HuH-7.5 (cell line): ENCODE results near the gene GMPPB.
"Not testable (repeated sequence)": the region's sequence is repeated elsewhere in the genome, so short reads cannot be mapped to it uniquely, and the experiment has no call there.

Experiments used
- DNase-seq: peaks from one replicate; pipeline ENCODE4 v3.0.0; 2011; ENCODE audit warnings: low spot score

GMPPB gene

DNA sequence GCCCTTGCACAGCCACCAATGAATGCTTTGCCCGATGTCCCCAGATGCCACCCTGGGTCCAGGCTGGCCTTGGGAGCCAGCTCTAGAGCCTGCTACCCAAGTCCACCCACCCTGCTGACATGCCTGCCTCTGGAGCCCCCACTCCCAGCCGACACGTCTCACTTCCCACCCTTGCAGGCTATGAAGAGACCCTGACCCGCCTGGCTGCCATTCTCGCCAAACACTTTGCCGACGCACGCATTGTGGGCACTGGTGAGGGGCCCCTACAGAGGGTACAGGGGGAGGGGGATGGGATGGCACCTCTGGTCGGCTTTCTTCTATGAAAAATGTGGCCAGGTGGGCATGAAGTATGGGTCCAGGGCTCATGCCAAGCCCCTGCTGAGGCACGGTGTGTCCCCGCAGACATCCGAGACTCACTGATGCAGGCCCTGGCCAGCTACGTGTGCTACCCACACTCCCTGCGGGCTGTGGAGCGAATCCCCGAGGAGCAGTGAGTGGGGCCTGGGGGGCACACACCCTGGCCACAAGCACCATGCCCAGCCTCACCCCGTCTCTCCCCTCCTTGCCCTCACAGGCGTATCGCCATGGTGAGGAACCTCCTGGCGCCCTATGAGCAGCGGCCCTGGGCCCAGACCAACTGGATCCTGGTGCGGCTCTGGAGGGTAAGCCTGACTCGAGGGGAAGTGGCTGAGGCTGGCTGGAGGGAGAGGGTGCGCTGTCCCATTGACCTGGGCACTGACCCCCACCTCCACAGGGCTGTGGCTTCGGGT, 10.2 kb downstream of the GMPPB start:
- DNase-seq = no peak

DNA sequence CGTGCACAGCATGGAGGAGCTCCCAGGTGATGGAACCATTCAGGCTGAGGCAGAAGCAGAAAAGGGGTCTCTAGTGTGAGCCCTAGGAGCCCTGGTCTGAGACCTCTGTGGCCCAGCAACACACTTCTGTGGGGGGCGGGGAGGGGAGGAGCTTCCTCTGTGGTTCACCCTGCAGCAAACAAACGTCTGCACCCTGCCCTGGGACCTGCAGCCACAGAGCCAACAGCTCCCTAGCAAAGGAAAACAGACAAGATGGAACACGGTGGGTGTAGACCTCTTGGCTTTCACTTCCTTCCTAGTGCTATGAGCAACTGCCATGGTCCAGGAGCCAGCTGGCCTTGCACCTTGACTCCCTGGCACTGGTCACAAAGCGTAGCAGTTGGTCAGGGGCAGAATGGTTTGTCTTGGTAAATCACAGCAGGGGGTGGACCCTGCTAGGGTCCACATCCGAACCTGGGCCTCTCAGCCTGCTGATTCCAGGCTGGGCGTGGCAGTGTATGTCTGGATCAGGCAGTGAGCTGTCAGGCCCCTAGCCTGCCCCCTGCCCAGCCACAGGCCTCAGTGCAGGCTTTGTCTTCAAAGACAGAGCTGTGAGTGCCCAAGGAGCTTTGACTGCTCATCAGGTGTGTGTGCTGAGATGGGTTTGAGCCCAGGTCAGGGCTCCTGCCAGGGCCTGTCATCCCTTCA, 11.0 kb downstream of the GMPPB start:
- no peak for DNase-seq

DNA sequence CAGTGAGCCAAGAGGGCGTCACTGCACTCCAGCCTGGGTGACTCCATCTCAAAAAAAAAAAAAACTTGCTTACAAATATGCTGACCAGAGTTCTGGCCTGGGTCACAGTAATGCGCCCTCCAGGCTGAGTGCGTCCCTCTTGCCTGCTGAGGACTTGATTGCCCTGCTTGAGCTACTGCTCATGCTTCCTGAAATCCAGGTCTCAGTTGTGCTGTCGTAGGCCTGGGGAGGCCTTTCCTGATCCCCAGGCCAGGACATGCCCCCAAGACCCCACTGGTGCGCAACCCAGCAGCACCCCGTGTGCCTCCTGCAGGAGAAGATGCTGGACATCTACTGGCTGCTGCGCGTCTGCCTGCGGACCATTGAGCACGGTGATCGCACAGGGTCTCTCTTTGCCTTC, 11.6 kb downstream of the GMPPB start:
- no peak for DNase-seq

DNA sequence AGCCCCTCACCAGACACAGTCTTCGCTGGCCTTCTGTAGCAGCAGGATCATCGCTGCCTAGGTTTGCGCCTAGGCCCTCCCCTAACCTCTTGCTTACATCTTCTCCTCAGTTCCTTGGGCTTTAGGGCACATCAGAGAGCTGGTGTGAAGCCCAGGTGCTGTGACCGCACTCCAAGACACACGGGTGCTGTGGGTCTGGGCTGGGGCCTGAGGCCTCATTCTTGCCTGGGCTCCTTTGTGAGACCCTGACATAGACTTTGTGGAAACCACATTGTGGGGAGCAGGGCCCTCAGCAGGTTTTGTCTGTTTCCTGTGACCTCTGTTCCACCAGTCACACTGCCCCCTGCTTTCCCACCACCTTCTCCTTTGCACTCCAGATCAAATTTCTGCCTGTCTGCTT, 12.3 kb downstream of the GMPPB start:
- no peak for DNase-seq

DNA sequence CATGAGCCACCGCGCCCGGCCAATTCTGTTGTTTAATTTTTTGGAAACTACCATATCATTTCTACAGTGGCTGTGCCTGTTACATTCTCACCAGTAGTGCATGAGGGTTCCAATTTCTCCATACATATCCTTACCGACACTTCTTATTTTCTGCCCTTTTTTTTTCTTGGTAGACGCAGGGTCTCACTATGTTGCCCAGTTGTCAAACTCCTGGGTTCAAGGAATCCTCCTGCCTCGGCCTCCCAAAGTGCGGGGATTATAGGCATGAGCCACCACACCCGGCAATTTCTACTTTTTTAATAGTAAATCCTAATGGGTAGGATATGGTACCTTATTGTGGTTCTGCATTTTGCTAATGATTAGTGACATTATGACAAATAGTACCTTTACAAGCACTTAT, 13.9 kb downstream of the GMPPB start:
- no peak for DNase-seq

DNA sequence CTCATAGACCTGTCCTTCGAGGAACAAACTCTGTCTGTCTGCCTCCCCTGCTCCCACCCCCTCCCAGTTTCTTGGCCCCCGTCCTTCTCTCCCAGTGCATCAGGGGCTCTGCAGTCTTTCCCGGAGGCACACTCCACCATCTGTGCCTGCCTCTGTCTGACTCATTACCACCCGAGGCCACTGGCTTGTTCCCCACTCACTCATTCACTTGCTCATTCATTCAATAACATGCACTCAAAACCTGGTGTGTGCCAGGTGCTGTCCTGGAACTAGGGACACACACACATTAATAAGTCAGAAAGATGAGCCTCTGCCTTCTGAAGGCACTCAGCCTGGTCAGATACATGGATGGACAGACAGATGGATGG, 16.7 kb downstream of the GMPPB start:
- no peak for DNase-seq

DNA sequence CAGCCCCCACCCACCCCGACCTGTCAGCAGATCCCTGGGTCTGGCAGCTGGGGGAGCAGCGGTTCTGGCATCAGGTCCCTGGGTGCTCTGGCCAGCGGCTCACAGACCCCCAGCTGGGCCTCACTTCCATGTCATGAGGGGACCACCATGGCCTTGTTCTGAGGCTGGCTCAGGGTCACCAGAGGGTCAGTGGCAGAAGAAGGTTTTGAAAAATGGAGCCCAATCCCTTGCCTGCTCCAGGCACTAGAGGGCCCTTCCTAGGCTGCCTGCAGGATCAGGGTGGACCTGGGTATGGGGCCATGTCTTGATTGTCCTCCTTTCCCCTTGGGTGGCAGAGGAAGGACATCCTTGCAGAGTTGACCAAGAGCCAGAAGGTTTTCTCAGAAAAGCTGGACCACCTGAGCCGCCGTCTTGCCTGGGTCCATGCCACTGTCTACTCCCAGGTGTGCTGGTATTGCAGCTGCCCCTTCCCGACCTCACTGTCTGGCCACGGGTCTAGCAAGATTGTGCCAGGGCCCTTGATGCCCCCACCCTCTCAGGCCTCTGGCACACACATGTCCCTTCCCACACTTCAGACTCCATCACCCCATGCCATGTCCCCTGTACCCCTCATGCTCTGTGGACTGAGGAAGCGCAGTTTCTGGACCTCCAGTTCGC, 17.2 kb downstream of the GMPPB start:
- DNase-seq = no peak

DNA sequence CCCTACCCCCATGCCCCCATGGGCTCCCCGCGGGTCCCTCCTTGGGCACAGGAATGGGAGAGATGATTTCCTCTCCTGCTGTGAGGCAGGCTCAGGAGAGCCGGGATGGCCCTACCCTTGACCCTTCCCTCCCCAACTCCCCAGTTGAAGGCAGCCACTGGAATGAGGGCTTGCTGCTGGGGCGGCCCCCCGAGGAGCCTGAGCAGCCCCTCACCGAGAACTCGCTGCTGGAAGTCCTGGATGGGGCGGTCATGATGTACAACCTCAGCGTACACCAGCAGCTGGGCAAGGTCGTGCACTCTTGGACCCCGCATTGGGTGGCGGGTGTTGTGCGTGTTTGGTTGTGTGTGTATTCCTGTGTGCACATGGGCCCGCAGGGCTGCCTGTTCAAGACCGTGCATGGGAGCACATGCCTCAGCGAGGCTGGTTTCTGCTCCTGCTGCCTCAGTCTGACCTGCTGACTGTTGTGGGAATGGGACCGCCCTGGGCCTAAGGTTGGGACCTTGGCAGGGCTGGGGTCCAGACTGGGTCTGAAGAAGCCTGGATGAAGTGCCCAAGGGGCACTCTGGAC, 18.3 kb downstream of the GMPPB start:
- DNase-seq = no peak

DNA sequence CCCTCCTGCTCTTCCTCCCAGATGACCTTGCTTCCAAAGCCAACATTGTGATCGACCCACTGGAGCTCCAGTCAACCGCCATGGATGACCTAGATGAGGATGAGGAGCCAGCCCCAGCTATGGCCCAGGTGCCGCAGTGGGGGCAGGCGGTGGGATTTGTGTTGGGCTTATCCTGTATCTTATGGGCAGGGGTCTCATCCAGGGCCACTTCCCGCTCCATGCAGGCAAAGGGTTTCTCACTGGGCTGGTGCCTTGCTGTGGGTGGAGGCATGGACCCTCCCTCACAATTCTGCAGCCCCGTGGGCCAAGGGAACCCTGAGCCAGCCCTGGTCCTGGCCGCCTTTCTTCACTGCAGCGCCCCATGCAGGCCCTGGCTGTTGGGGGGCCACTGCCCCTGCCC, 19.1 kb downstream of the GMPPB start:
- DNase-seq = no peak

DNA sequence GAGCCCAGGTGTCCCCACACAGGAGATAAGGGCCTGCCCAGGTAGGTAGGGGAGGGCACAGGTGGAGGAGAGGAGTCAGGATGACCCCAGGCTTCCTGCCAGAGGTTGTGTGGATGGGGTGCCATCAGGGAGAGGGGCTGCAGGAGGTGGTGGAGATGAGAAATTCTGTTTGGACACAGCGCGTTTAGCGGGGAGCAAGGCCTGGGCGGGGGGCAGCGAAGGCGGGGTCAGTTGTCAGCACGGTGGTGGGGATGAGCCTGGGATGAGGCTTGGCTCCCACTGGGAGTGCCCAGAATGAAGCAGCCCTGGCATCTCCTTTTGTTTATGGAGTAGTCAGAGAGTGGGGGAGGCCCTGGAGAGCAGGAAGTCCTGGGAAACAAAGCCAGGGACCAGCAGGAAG, 19.8 kb downstream of the GMPPB start:
- no peak for DNase-seq

DNA sequence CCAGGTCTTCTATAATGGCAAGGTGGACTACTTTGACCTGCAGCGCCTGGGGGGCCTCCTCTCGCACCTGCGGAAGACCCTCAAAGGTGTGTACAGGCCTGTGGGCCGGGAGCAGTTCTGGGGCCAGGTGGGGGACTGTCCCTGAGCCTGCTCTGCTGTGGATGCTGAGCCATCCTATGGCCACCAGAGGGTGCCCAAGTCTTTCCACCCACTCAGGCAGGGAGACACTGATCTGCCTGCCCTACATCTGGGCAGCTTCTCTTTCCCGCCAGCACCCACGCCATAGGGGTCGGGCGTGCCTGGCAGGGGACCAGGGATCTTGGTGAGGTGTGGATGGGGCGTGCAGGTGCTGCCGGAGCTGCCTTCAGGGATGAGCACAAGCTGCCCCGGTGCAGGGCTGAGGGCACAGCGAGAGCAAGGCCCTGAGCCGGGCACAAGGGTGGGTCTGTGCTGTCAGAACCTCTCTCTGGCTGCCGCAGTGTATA, 20.3 kb downstream of the GMPPB start:
- peak; percentile 88 for DNase-seq

DNA sequence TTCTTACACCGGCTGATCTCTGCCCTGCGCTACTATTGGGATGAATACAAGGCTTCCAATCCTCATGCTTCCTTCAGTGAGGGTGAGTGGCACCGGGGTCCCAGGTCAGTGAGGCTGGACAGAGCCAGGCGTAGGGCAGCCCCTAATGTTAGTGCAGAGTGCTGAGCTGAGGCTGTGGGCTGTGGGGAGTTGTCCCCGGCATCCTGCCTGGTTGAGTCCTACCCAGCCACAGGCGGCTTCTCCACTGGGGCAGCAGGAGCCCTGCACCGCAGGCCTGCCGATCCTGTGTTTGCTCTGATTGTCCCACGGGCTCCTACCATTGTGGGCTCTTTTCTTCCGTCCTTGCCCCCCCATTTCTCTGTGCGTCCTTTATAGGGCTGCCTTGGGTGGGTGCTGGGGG, 21.1 kb downstream of the GMPPB start:
- no peak for DNase-seq

DNA sequence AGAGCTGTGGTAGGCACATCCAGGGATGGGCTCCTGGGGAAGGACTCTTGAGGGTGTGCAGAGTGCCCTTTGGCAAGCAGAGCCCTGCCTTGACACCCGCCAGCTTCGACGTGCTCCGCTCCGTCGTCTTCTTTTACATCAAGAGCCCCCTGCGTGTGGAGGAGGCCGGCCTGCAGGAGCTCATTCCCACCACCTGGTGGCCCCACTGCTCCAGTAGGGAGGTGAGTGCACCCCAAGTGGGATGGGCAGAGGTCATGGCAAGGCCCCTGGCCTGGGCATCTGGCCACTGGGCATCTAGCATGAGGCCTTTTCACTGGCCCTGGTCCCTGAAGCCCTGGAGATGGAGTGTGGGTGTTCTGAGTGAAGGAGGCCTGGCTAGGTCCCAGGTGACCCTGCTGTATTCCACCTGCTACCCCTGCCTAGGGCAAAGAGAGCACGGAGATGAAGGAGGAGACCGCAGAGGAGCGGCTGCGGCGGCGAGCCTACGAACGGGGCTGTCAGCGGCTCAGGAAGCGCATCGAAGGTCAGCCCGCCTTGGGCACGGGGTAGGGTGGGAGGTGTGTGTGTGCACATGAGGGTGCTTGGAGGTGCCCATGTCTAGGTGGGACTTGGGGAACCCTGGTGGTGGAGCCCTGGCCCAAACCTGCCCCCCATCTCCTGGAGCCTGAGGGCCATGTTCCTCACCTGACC, 22.2 kb downstream of the GMPPB start:
- DNase-seq = no peak

DNA sequence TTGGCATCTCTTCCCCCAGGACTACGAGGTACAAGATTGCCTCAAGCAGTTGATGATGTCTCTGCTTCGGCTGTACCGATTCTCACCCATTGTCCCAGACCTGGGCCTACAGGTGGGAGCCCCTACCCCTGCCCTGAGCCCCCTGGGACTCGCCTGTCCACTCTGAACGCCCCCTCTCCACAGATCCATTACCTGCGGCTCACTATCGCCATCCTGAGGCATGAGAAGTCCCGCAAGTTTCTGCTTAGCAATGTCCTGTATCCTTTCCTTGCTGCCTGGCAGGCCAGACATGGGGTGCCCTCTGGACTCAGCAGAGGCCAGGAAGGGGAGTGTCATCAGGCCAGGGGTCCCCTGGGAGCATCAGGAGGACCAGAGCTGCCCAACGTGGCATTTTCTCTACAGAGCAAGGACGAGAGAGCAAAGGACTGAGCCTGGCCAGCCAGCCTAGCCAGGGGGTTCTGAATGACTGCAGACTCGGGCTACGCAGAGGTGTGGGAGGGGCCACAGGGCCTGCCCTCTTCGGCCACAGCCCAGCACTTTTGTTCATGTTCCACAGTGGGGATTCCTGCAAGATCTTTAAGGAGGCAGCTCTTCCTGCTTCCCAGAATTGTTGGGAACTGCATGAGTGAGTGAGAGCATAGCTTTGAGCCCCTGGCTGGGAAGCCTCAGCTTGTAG, 23.2 kb downstream of the GMPPB start:
- no peak for DNase-seq

DNA sequence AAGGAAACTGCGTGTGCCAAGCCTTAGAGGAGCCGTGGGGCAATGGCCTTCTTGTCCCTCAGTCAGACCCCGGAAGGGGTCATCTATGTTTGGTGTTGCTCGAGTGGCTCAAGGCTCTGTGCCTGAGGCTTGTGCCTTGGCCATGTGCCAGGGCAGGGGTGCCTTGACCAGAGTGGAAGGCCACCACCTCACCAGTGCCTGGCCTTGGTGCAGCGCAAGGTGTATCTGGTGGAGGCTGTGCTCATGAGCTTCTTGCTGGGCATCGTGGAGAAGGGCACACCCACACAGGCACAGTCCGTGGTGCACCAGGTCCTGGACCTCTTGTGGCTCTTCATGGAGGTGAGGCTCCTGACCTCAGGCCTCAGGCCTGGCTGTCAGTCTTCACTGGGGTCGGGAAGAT, 23.7 kb downstream of the GMPPB start:
- no peak for DNase-seq

DNA sequence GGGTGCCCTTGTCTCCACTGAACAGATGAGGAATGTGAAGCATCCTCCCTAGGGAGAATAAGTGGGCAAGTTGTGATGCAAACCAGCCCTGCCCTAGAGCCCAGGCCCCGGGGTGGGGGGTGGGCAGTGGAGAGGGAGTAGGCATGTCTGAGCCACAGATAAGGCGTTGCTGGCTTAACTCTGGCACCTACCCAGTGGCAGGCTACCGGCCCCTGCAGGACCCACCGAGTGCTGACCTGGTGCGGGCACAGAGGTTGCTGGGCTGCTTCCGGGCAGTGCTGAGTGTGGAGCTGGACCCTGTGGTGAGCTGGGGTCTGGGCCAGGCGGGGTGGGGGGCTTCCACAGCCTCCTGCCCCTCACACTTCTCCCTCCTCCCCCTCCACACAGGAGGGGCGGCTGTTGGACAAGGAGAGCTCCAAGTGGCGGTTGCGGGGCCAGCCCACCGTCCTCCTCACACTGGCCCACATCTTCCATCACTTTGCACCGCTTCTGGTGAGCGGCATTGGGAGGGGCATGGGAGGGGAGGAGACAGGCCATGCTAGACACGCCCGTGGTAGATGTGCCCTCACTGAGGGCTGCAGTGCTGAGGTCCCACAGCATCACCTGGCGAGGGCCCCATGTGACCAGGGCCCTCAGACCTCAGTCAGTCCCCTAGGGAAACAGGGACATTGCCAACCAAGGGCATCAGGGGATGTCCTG, 24.3 kb downstream of the GMPPB start:
- DNase-seq = no peak

DNA sequence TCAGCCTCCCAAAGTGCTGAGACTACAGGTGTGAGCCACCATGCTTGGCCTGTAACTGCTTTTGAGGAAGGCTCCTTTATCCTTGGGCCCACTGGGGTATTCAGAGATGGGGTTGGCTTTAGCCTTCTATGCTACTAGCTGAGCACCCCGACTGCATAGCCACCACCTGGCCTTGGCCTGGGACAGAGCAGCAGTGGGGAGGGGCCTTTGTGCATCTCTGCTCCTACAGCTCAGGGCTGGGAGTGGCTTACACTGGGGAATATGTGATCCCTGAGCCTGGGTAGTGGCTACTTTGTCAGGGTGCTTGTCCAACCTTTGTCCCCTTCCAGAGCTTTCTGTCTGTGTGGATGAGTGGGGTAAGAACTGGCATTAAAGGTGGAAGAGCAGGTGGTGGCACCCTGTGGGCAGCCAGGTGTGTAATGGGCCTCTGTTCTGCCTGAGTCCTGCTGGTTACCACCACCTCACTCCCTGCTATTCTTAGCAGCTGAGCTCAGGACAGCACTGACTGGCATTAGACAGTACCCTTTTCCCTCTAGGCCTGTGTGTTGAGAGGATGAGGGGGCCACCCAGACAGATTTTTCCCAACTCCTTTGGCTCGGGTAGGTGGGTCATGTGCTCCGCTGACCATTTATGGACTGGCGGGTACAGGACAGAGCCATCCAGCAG, 28.3 kb downstream of the GMPPB start:
- DNase-seq = not testable (repeated sequence)

DNA sequence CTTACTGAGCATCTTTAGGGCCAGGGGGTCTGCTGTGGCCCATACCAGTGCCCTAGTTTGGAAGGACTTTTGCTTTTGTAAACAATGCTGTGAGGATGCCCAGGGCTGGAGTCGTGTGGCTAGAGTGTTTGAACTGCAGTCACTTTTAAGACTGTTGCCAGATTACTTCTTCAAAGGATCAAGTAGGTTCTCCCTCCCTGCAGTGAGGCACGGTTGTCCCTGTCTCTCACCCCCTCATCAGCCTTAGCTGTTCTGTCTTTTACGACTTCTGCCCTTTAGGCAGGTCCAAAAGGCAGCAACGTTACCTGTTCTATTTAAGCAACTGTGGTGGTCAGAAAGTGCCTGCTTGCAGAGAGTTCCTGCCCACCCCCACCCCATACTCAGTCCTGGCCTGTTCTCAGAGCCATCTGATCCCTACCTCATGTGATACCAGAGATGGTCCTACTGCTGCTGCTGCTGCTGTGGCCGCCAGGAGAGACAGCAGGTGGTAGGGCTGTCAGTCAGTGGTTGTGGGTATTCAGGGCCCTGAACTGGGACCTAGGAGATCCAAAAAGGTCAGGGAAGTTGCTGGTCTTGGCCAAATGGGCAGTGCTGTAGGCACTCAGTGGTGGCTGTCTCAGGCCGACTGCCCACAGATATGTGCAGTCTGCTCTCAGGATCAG, 29.2 kb downstream of the GMPPB start:
- not testable (repeated sequence) for DNase-seq

DNA sequence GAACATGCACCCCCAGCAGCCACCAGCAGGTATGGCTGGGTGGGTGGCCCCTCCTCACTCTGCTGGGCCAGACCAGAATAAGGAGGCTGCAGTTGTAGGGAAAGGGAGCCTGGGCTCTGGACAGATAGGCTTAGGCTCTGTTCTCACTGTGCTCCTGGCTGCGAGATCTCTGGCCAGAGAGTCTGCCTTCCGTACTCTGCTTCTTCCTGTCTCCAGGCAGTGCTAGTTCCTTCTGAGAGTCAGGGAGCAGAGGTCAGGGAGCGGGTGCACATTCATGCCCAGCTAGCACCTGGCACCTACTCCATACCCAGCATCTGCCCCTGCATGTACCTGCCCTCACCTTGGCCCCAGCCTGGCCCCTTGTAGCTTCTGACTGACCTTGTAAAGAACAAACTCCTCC, 32.3 kb downstream of the GMPPB start:
- DNase-seq = not testable (repeated sequence)

DNA sequence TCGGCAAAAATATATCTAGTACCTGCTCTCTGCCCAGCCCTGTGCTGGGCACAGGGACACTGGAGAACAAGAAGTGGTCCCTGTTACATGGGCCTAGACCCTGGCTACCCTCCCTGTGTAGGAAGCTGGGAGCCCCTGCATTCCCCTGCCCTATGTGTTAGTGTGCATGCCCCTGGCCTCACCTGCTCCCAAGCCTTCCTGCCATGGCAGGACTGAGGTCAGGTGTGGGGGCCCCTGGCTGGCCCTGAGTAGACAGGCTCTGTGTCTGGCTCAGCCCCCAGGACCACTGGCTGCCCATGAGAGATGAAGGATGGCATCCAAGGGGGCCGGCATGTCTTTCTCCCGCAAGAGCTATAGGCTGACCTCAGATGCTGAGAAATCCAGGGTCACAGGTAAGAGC, 32.9 kb downstream of the GMPPB start:
- not testable (repeated sequence) for DNase-seq
